A673 (cell line): ENCODE results near the gene ARID5B.

ENCODE experiments used
- EZH2 ChIP-seq: fragments of 200-600 bp; sonication (generic); IDR thresholded peaks from 2 replicates; pipeline ENCODE4 v1.6.1; 2017; ENCODE audit warnings: borderline replicate concordance, low read depth, mild to moderate bottlenecking, mixed read lengths, antibody characterized with exemption, low read length; ENCODE audit not compliant: poor library complexity, severe bottlenecking
- TF ChIP-seq, protein P1 (sequence below): fragments of 300-800, 200-600 bp; sonication (generic); conservative IDR thresholded peaks from 2 replicates; pipeline ENCODE4 v1.5.1; 2017; ENCODE audit warnings: low read depth, mild to moderate bottlenecking, antibody characterized with exemption, low read length, moderate library complexity, mixed read lengths

- TF ChIP-seq, protein P1, sequence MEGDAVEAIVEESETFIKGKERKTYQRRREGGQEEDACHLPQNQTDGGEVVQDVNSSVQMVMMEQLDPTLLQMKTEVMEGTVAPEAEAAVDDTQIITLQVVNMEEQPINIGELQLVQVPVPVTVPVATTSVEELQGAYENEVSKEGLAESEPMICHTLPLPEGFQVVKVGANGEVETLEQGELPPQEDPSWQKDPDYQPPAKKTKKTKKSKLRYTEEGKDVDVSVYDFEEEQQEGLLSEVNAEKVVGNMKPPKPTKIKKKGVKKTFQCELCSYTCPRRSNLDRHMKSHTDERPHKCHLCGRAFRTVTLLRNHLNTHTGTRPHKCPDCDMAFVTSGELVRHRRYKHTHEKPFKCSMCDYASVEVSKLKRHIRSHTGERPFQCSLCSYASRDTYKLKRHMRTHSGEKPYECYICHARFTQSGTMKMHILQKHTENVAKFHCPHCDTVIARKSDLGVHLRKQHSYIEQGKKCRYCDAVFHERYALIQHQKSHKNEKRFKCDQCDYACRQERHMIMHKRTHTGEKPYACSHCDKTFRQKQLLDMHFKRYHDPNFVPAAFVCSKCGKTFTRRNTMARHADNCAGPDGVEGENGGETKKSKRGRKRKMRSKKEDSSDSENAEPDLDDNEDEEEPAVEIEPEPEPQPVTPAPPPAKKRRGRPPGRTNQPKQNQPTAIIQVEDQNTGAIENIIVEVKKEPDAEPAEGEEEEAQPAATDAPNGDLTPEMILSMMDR, result no peak
- no peak for TF ChIP-seq EZH2
Measured at GRCh38 chr10:61942604-61943461, 41.3 kb downstream of the ARID5B start.
